ENCODE data around the gene KCNQ1. TPM values are rescaled to one million over a fixed set of nuclear protein-coding genes. Genes with fewer than 3 reads are reported as not detected.

The KCNQ1 gene
- total and polyA plus RNA-seq, 2 experiments from 2014 or later, result 0.45 to 0.87 TPM

- no peaks in the 10 kb centered on the region for H3K36me3 ChIP-seq (ENCODE audit: insufficient read depth)
- H3K4me3 Mint-ChIP-seq, result no peak overlapping the region
- H3K9me3 Mint-ChIP-seq, result peaks cover 20% of the 10 kb centered on the region
- H3K27ac Mint-ChIP-seq, result no peak overlapping the region
- peaks cover 17% of the 10 kb centered on the region for H3K4me1 ChIP-seq (ENCODE audit: insufficient read depth)
- H3F3A ChIP-seq (replicated peaks; ENCODE audit: low read depth), result no peaks in the 10 kb centered on the region; the same call in 1 of the 2 replicates
- no peak overlapping the region for H3K27ac ChIP-seq (ENCODE audit: low read depth)
- H4K20me1 ChIP-seq (replicated peaks; ENCODE audit: insufficient read depth), result peaks cover 5% of the 10 kb centered on the region; the same call in 1 of the 2 replicates
- H3K9me2 ChIP-seq (ENCODE audit: insufficient read depth), result no peaks in the 10 kb centered on the region
- no peak for ATAC-seq
- H3K79me2 ChIP-seq (replicated peaks; ENCODE audit: insufficient read depth), result no peaks in the 10 kb centered on the region
- H3K4me2 ChIP-seq, result no peak overlapping the region
- peaks cover 80% of the 10 kb centered on the region for H3K27me3 ChIP-seq (ENCODE audit: insufficient read depth)
- TF ChIP-seq EZH2 (IDR thresholded peaks at IDR 0.05; ENCODE audit: low read depth, unreplicated experiment) (no peak), EZH2phosphoT487 (IDR thresholded peaks at IDR 0.05; ENCODE audit: unreplicated experiment) (no peak), STAT1 (IDR thresholded peaks at IDR 0.05; ENCODE audit: unreplicated experiment) (no peak), REST (IDR thresholded peaks at IDR 0.05; ENCODE audit: unreplicated experiment) (no peak), NANOG (IDR thresholded peaks at IDR 0.05; ENCODE audit: borderline replicate concordance) (no peak), POLR2AphosphoS5 (IDR thresholded peaks at IDR 0.05; ENCODE audit: low read depth) (no peak), ETS1 (IDR thresholded peaks at IDR 0.05) (no peak), JUNB (IDR thresholded peaks at IDR 0.05; ENCODE audit: unreplicated experiment) (no peak), ZNF114 (CRISPR knock-in tag; IDR thresholded peaks at IDR 0.05) (no peak), CREB1 (CRISPR knock-in tag; IDR thresholded peaks at IDR 0.05; ENCODE audit: low read depth) (no peak), ZNF331 (CRISPR knock-in tag; IDR thresholded peaks at IDR 0.05; ENCODE audit: low read depth) (no peak), CTCF (conservative IDR thresholded peaks at IDR 0.05; ENCODE audit: low read depth in 2 of 2) (no peak), ZNF462 (CRISPR knock-in tag; IDR thresholded peaks at IDR 0.05) (no peak)
- peaks cover 13% of the 10 kb centered on the region for H3K4me1 Mint-ChIP-seq
- DNase-seq (ENCODE audit: low spot score), result no peak
- peaks cover 11% of the 10 kb centered on the region for H3K36me3 Mint-ChIP-seq (ENCODE audit: low read depth)
- peaks cover 48% of the 10 kb centered on the region for H3K27me3 Mint-ChIP-seq (ENCODE audit: insufficient read depth, low read depth, poor library complexity)
- H2AFZ ChIP-seq, result no peak overlapping the region
- H3K4me3 ChIP-seq, result no peak overlapping the region
Observed at GRCh38 chr11:2878782-2879181, 434.0 kb downstream of the KCNQ1 start.

All from GM23338 (cell line).